Muscle layer of duodenum (tissue), 2 donors: ENCODE data around the gene METTL23.
"Not testable (repeated sequence)": the region's sequence is repeated elsewhere in the genome, so short reads cannot be mapped to it uniquely, and the experiment has no call there.

Source experiments
- H3K27ac ChIP-seq: one replicate; pipeline ENCODE4 v1.7.0; 2013; ENCODE audit warnings: mild to moderate bottlenecking, low read length
- H3K27me3 ChIP-seq: one replicate; pipeline ENCODE4 v1.7.0; 2013; ENCODE audit warnings: low read depth, mild to moderate bottlenecking, control low read depth, low read length
- H3K36me3 ChIP-seq, 2 donors: one replicate each; pipeline ENCODE4 v1.7.0; 2013; ENCODE audit warnings: low read length in 2 of 2, control low read depth in 1 of 2, mild to moderate bottlenecking in 1 of 2; ENCODE audit not compliant: insufficient read depth in 2 of 2, control insufficient read depth in 1 of 2
- H3K4me1 ChIP-seq, 2 donors: one replicate each; pipeline ENCODE4 v1.7.0; 2013; ENCODE audit warnings: low read length in 2 of 2, mild to moderate bottlenecking in 2 of 2, control low read depth in 1 of 2, moderate library complexity in 1 of 2; ENCODE audit not compliant: insufficient read depth in 2 of 2, control insufficient read depth in 1 of 2
- H3K4me3 ChIP-seq, 2 donors: one replicate each; pipeline ENCODE4 v1.7.0; 2013; ENCODE audit warnings: low read length in 2 of 2, low read depth in 1 of 2, mild to moderate bottlenecking in 1 of 2
- H3K9me3 ChIP-seq, 2 donors: one replicate each; pipeline ENCODE4 v1.7.0; 2013; ENCODE audit warnings: low read length in 2 of 2, control low read depth in 1 of 2, mild to moderate bottlenecking in 1 of 2; ENCODE audit not compliant: control insufficient read depth in 1 of 2
- donor health status: healthy.

Gene METTL23

GRCh38 chr17:76738468-76738850 is 11.8 kb downstream of the METTL23 start:
- Histone ChIP-seq H3K4me1 (peaks cover 29 to 53% of the 10 kb centered on the region in 2 donors), H3K36me3 (peaks cover 29 to 31% of the 10 kb centered on the region in 2 donors), H3K4me3 (peak overlapping the region; percentile 81 to 96), H3K27me3 (no peaks in the 10 kb centered on the region), H3K27ac (peak overlapping the region; percentile 93), H3K9me3 (no peaks in the 10 kb centered on the region)

- H3K27me3 ChIP-seq, H3K4me3 ChIP-seq, H3K27ac ChIP-seq, H3K9me3 ChIP-seq: not testable (repeated sequence)
- Histone ChIP-seq H3K36me3 (peaks cover 28 to 30% of the 10 kb centered on the region in 2 donors), H3K4me1 (peaks cover 18 to 41% of the 10 kb centered on the region in 2 donors)
Observed at GRCh38 chr17:76739568-76740115, 13.0 kb downstream of the METTL23 start.

GRCh38 chr17:76740329-76741118 is 13.9 kb downstream of the METTL23 start:
- Histone ChIP-seq H3K27ac (peak overlapping the region; percentile 58), H3K4me1 (peaks cover 13 to 33% of the 10 kb centered on the region in 2 donors), H3K36me3 (peaks cover 27 to 29% of the 10 kb centered on the region in 2 donors), H3K27me3 (no peaks in the 10 kb centered on the region), H3K4me3 (no peak overlapping the region), H3K9me3 (no peaks in the 10 kb centered on the region)

- Histone ChIP-seq H3K27ac (no peak overlapping the region), H3K36me3 (peaks cover 22 to 27% of the 10 kb centered on the region in 2 donors), H3K4me1 (peaks cover 13 to 30% of the 10 kb centered on the region in 2 donors)
Observed at GRCh38 chr17:76742958-76743357, 16.3 kb downstream of the METTL23 start.

GRCh38 chr17:76744747-76745146 is 18.1 kb downstream of the METTL23 start:
- peaks cover 22 to 27% of the 10 kb centered on the region in 2 donors for H3K36me3 ChIP-seq
- H3K27ac ChIP-seq = no peak overlapping the region
- peaks cover 0 to 16% of the 10 kb centered on the region in 2 donors for H3K4me1 ChIP-seq
- H3K9me3 ChIP-seq = no peaks in the 10 kb centered on the region
- H3K4me3 ChIP-seq = no peak overlapping the region
- no peaks in the 10 kb centered on the region for H3K27me3 ChIP-seq

More at GRCh38 chr17:76742958-76743357, 16.3 kb downstream of the METTL23 start:
- Histone ChIP-seq H3K27me3 (no peaks in the 10 kb centered on the region), H3K9me3 (no peaks in the 10 kb centered on the region), H3K4me3 (no peak overlapping the region)

- H3K4me1 ChIP-seq, H3K27ac ChIP-seq, H3K4me3 ChIP-seq, H3K9me3 ChIP-seq, H3K27me3 ChIP-seq: not testable (repeated sequence)
- peaks cover 22 to 27% of the 10 kb centered on the region in 2 donors for H3K36me3 ChIP-seq
Observed at GRCh38 chr17:76745785-76746184, 19.1 kb downstream of the METTL23 start.

- Histone ChIP-seq H3K36me3 (peaks cover 17 to 27% of the 10 kb centered on the region in 2 donors), H3K27ac (no peak overlapping the region), H3K4me1 (no peaks in the 10 kb centered on the region), H3K27me3 (no peaks in the 10 kb centered on the region), H3K9me3 (no peaks in the 10 kb centered on the region), H3K4me3 (no peak overlapping the region)
Observed at GRCh38 chr17:76747716-76748363, 21.2 kb downstream of the METTL23 start.

GRCh38 chr17:76748657-76749056 is 22.0 kb downstream of the METTL23 start:
- Histone ChIP-seq H3K4me1 (no peaks in the 10 kb centered on the region), H3K9me3 (no peaks in the 10 kb centered on the region), H3K27ac (no peak overlapping the region), H3K36me3 (peaks cover 16 to 28% of the 10 kb centered on the region in 2 donors), H3K27me3 (no peaks in the 10 kb centered on the region), H3K4me3 (no peak overlapping the region)

GRCh38 chr17:76751416-76751993 is 24.9 kb downstream of the METTL23 start:
- no peak overlapping the region for H3K27ac ChIP-seq

GRCh38 chr17:76752006-76752405 is 25.4 kb downstream of the METTL23 start:
- H3K9me3 ChIP-seq = no peaks in the 10 kb centered on the region
- no peak overlapping the region for H3K27ac ChIP-seq
- no peak overlapping the region for H3K4me3 ChIP-seq
- no peaks in the 10 kb centered on the region for H3K27me3 ChIP-seq
- H3K4me1 ChIP-seq = no peaks in the 10 kb centered on the region
- H3K36me3 ChIP-seq = peaks cover 3 to 14% of the 10 kb centered on the region in 2 donors

More at GRCh38 chr17:76751416-76751993, 24.9 kb downstream of the METTL23 start:
- Histone ChIP-seq H3K27me3 (no peaks in the 10 kb centered on the region), H3K9me3 (no peaks in the 10 kb centered on the region), H3K4me1 (no peaks in the 10 kb centered on the region), H3K4me3 (no peak overlapping the region), H3K36me3 (peaks cover 0 to 16% of the 10 kb centered on the region in 2 donors)
